ENCODE data around the gene MYOF. TPM values are rescaled to one million over a fixed set of nuclear protein-coding genes. Genes with fewer than 3 reads are reported as not detected.

The MYOF gene
- total and polyA plus RNA-seq, 2 of the 8 experiments (the other 6 are each of a cell fraction or from before 2014, with no cell fraction given), result 0.98 to 2.3 TPM

- Histone ChIP-seq H3K9me3 (ENCODE audit: insufficient read depth in 2 of 2, low read depth in 1 of 2, low read length in 1 of 2) (no peaks in the 10 kb centered on the region), H3K27ac (ENCODE audit: low read depth, low read length) (no peak overlapping the region), H3K79me2 (ENCODE audit: control insufficient read depth in 1 of 2, insufficient read depth in 2 of 2, low read length in 2 of 2) (no peaks in the 10 kb centered on the region), H3K4ac (replicated peaks; ENCODE audit: insufficient read length, low read depth, low read length) (no peak overlapping the region), H3K36me3 (ENCODE audit: control insufficient read depth in 2 of 4, insufficient read depth in 4 of 4, low read length in 3 of 4) (no peaks in the 10 kb centered on the region), H3K14ac (ENCODE audit: insufficient read length) (no peak overlapping the region), H3K4me2 (ENCODE audit: insufficient read depth in 1 of 2, low read depth in 2 of 2, low read length in 2 of 2) (no peak overlapping the region), H3K4me1 (replicated peaks in 1 of 4; ENCODE audit: control insufficient read depth in 3 of 4, insufficient read depth in 4 of 4, low read length in 3 of 4) (no peaks in the 10 kb centered on the region), H2BK15ac (ENCODE audit: low read length) (no peak overlapping the region), H3K56ac (replicated peaks; ENCODE audit: insufficient read length, low read depth, low read length) (no peak overlapping the region), H4K8ac (ENCODE audit: extremely low read depth, insufficient read depth, low read length) (no peak overlapping the region), H4K5ac (ENCODE audit: insufficient read length, low read depth, low read length) (no peak overlapping the region), H4K91ac (replicated peaks; ENCODE audit: insufficient read length, low read length) (no peak overlapping the region), H3K23me2 (ENCODE audit: low read depth, low read length) (no peaks in the 10 kb centered on the region), H3K9ac (replicated peaks in 1 of 4; ENCODE audit: extremely low read depth in 1 of 4, low read depth in 3 of 4, low read length in 3 of 4) (no peak overlapping the region), H3K4me3 (ENCODE audit: extremely low read depth in 1 of 4, insufficient read depth in 2 of 4, low read depth in 3 of 4, low read length in 4 of 4) (no peak overlapping the region), H2AFZ (ENCODE audit: low read length) (no peak overlapping the region), H3K79me1 (ENCODE audit: low read depth, low read length) (no peaks in the 10 kb centered on the region), H3K18ac (ENCODE audit: extremely low read depth, low read length) (no peak overlapping the region), H3K23ac (ENCODE audit: insufficient read length) (no peak overlapping the region), H2BK12ac (ENCODE audit: low read depth, low read length) (no peak overlapping the region), H3K27me3 (replicated peaks in 1 of 4; ENCODE audit: control insufficient read depth in 3 of 4, extremely low read depth in 1 of 4, insufficient read depth in 3 of 4, low read length in 3 of 4) (0 out of 7 replicates have a peak, but pooled peaks cover 0 to under 1% (median 0%) of the 10 kb centered on the region in 4 experiments), H2AK5ac (ENCODE audit: low read depth, low read length) (no peak overlapping the region), H2BK20ac (ENCODE audit: low read length) (no peak overlapping the region), H2BK5ac (ENCODE audit: low read depth, low read length) (no peak overlapping the region), H4K20me1 (replicated peaks in 1 of 2; ENCODE audit: control insufficient read depth in 1 of 2, insufficient read depth in 2 of 2, low read length in 2 of 2) (no peaks in the 10 kb centered on the region), H2BK120ac (replicated peaks; ENCODE audit: low read depth, low read length) (no peak overlapping the region)
- WGBS, 2 experiments (ENCODE audit: extremely low coverage in 1 of 2, insufficient coverage in 1 of 2, insufficient read length in 1 of 2, insufficient replicate concordance in 2 of 2, low coverage in 1 of 2, low lambda C conversion rate in 2 of 2, missing lambda C conversion rate in 1 of 2), result 83% methylated on average over 4 of the region's 4 CpGs; no CpG with 5 or more reads in 1 of the 2 experiments
- no peak for DNase-seq (ENCODE audit: low read depth in 1 of 2, low spot score in 2 of 2)
- ChIA-PET CTCF (ENCODE audit: partially characterized antibody) (interaction anchor here (0.9 to 16.5 kb wide), 17 partner anchors 16 to 422 kb away, joined by 3 to 513 read pairs (median 4); no protein-coding TSS in a partner anchor), POLR2A (ENCODE audit: partially characterized antibody) (no interaction called here)
- FAIRE-seq, result no peak
- no peak for TF ChIP-seq ASH2L (IDR thresholded peaks at IDR 0.05; ENCODE audit: low read length)
- no peak for TF ChIP-seq TAF7 (optimal IDR thresholded peaks at IDR 0.05; ENCODE audit: borderline replicate concordance, low read depth, low read length)
- TF ChIP-seq CHD2 (IDR thresholded peaks at IDR 0.05; ENCODE audit: low read length), result no peak
- TF ChIP-seq HDAC2 (IDR thresholded peaks at IDR 0.05; ENCODE audit: borderline replicate concordance in 1 of 2, low read depth in 2 of 2, low read length in 2 of 2), result no peak
- no peak for TF ChIP-seq POU5F1 (IDR thresholded peaks at IDR 0.05; ENCODE audit: low read depth, low read length)
- no peak for TF ChIP-seq BCL11A (IDR thresholded peaks at IDR 0.05; ENCODE audit: low read depth in 2 of 2, low read length in 2 of 2)
These were observed 6.9 kb upstream of the MYOF start for GRCh38 chr10:93488956-93489528.
